ENCODE results near the gene PIGO.

The PIGO gene

DNA sequence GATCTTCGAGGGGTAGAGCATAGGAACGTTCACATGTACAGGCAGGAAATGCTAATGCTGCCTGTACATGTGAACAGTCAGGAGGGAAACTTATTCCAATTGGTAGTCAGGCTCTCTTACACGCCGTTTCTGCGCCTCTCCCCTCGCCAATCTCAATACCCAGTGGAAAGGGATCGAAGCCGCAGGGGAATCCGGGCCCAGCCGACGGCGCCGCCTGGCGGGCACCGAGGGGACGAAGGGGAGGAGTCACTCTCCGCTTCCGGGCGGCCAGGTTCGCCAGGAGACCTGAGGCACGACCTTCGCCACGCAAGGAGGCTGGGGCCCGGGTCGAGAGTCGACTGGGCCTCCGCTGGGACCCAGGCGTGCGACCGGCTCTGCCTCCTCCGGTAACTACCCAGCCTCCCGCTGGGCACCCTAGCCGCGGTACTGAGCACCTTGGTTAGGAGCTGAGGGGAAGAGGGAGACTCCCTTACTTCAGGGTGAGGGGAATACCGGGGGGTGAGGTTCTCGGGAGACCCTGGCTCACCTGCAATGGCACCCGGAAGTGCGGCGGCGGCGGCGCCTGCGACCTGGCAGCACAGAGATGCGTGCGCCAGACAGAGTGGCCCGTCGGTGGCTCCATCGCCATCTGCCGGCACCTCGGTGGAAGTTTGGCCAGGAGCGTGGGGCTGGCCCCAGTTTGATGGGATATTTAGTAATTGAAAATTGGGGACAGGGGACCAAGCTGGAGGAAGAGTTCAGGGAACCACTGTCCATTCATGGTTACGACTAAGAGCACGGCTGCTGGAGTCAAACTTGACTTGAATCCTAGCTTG, at the start of gene PIGO:
Gene PIGO, minus strand, starts transcription at position 557 of the 815 bp plus-strand sequence. CDS start 1,026 bp downstream, outside the sequence.
- TF ChIP-seq, protein P1, sequence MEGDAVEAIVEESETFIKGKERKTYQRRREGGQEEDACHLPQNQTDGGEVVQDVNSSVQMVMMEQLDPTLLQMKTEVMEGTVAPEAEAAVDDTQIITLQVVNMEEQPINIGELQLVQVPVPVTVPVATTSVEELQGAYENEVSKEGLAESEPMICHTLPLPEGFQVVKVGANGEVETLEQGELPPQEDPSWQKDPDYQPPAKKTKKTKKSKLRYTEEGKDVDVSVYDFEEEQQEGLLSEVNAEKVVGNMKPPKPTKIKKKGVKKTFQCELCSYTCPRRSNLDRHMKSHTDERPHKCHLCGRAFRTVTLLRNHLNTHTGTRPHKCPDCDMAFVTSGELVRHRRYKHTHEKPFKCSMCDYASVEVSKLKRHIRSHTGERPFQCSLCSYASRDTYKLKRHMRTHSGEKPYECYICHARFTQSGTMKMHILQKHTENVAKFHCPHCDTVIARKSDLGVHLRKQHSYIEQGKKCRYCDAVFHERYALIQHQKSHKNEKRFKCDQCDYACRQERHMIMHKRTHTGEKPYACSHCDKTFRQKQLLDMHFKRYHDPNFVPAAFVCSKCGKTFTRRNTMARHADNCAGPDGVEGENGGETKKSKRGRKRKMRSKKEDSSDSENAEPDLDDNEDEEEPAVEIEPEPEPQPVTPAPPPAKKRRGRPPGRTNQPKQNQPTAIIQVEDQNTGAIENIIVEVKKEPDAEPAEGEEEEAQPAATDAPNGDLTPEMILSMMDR (conservative IDR thresholded peaks at IDR 0.05): peak; percentile 98
- peak; percentile 97 for TF ChIP-seq ZFX (IDR thresholded peaks at IDR 0.05)
- H3K27ac ChIP-seq: peak within 1 kb of the TSS; percentile 93

DNA sequence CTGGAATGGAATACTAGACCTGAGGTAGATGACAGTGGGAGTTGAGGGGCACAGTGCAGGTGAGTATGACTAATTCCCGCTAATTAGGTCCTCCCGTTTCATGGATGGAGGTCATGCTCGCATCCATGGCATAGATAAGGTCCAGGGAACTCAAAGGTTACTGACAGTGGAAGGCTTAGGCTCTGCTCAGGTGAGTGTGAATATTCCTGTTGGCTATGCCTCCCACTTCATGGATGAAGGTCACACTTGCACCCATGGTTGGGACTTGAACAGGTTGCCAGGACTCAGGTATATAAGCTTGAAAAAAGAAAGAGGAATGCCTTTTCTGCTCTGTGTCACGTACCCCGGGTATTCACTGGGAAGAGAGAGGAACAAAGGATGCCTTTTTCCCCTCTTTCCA, 45.6 kb upstream of the PIGO start:
- TF ChIP-seq, protein P1 (conservative IDR thresholded peaks at IDR 0.05): no peak
- TF ChIP-seq ZFX (IDR thresholded peaks at IDR 0.05): no peak
- no peak overlapping the region for H3K27ac ChIP-seq

DNA sequence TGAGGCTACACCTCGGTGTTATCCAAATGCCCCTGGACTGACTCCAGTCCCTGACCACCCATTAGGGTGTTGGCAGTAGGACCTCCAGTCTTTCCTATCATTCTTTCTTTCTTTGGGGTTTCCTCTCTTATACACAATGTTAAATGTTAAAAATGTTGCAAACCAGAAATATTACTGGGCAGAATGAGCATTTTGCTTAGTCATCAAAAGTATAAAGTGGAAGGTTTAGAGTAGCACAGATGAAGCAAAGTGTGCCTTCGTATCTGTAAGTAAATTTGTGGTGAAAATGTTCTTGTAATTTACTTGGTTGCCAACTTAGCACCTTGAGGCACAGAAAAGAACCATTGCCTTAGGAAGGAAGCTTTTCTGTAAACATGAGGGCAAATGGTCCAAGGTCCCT, 43.7 kb upstream of the PIGO start:
- TF ChIP-seq ZFX (IDR thresholded peaks at IDR 0.05): no peak
- TF ChIP-seq, protein P1 (conservative IDR thresholded peaks at IDR 0.05): no peak
- H3K27ac ChIP-seq: no peak overlapping the region

DNA sequence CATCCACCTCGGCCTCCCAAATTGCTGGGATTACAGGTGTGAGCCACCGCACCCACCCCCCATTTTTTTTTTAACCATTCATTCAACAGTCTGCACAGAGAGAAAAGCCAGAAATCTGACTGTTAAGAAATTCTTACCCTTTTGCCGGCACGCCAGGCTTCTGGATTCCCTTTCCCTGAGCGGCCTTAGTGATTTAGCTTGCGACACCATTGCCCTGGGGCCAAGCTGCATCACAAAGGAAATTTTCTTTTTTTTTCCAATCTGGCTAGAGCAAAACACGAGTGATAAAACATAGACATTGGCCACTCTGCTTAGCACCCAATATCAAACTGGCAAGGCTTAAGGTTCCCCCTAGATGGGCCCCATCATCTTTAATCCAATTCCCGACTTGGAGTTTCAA, 40.5 kb upstream of the PIGO start:
- no peak overlapping the region for H3K27ac ChIP-seq
- TF ChIP-seq ZFX (IDR thresholded peaks at IDR 0.05): no peak
- TF ChIP-seq, protein P1 (conservative IDR thresholded peaks at IDR 0.05): no peak

- TF ChIP-seq, protein P1 (conservative IDR thresholded peaks at IDR 0.05): no peak
- TF ChIP-seq ZFX (IDR thresholded peaks at IDR 0.05): no peak
- no peak overlapping the region for H3K27ac ChIP-seq
Measured at GRCh38 chr9:35135988-35136387, 39.6 kb upstream of the PIGO start.

- H3K27ac ChIP-seq: no peak overlapping the region
- TF ChIP-seq ZFX (IDR thresholded peaks at IDR 0.05): no peak
- TF ChIP-seq, protein P1 (conservative IDR thresholded peaks at IDR 0.05): no peak
Measured at GRCh38 chr9:35134920-35135319, 38.5 kb upstream of the PIGO start.

GRCh38 chr9:35116898-35117551, 20.6 kb upstream of the PIGO start:
- peak overlapping the region; percentile 60 for H3K27ac ChIP-seq
- TF ChIP-seq, protein P1 (conservative IDR thresholded peaks at IDR 0.05): peak; percentile 98
- TF ChIP-seq ZFX (IDR thresholded peaks at IDR 0.05): no peak
